D341Med (cell line): Measurements from ENCODE around the gene HECW1.
"Not testable (repeated sequence)": the region's sequence is repeated elsewhere in the genome, so short reads cannot be mapped to it uniquely, and the experiment has no call there.

Source experiments
- DNase-seq: peaks from one replicate; pipeline ENCODE4 v3.0.0; 2012; ENCODE audit warnings: low spot score

The HECW1 gene

DNA sequence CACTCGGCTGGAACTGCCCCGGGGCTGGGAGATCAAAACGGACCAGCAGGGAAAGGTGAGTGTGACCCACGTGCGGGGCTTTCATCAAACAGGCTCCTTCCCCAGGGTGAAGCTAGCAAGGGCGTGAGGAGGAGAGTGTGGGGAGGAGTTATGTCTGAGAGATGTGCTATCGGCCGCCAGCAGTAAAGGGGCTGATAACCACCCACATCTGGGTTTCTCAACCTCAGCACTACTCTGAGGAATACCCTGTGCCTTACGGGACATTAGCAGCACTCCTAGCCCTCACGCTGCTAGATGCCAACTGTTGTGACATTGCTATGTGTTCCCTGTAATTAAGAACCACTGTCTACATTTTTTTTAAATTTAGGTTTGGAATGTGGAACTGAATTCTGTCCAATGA lies 356.6 kb downstream of the HECW1 start:
- DNase-seq, result no peak

DNA sequence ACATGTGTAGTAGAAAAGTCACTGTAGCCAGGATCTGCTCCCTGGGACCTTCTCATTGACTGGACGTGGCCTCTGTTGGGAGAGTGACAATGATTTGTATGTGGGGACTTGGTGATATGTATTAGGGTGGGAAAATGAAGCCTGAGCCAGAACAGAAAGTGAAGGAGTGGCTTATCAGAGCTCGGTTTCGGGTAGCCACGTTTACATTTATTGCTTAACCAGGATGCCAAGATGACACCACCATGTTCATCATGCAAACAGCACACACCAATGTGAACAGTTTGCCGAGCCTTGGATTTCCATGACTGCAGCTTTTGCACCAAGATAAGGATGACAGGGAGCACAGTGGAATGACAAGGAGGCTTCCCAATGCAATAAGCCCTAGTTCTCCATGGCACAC lies 357.7 kb downstream of the HECW1 start:
- no peak for DNase-seq

DNA sequence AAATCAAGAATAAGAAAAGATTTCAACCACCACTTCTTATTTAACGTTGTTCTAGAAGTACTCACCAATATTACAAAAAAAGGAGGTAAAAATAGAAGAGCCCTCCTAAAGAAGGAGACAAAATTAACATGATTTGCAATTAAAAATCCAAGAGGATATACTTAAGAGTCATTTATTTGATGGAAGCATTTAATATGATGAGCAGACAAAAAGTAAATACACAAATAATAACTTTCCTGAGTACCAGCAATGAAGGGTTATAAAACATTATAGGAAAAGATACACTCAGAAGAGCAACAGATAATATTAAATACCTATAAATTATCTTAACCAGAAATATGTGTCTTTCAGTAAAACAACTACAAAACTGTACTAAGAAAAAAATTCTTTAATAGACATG lies 363.5 kb downstream of the HECW1 start:
- no peak for DNase-seq

DNA sequence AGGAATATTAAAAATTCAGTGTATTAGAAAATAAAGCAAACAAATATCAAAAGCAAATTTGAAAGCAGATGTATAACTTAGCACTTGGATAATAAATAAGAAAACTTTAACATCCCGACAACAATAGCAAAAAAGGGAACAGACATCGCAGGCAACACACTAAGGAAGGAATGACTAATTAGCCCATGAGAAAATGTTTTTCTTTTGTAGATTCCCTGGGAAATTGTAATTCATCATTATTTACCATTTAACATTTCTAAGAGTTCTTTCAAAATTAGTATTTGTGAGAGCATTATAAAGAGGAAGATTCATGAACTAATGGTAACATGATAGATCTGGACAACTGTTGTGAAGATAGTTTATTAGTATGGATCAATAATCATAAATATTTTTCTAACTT lies 364.4 kb downstream of the HECW1 start:
- no peak for DNase-seq

DNA sequence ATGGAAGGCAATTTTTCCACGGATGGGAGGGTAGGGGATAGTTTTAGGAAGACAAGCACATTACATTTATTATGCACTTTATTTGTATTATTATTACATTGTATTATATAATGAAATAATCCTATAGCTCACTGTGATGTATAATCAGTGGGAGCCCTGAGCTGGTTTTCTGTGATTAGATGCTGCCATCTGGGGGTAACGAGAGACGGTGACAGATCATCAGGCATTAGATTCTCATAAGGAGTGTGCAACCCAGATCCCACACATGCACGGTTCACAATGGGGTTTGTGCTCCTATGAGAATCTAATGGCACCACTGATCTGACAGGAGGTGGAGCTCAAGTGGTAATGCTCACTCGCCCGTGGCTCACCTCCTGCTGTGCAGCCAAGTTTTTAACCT lies 366.6 kb downstream of the HECW1 start:
- no peak for DNase-seq

DNA sequence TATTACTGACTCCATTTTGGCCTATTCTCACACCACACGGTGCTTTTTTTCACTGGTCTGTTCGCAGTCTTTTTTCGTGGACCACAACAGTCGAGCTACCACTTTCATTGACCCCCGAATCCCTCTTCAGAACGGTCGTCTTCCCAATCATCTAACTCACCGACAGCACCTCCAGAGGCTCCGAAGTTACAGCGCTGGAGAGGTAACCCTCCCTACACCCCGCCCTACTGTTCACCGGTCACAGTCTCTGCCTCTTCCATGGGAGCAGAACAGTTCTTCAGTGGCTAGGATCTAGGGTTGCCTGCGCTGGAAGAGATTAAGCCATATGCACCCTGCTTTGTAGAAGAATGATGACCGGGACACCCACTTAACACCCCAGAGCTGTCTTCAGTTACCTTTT lies 367.1 kb downstream of the HECW1 start:
- no peak for DNase-seq

DNA sequence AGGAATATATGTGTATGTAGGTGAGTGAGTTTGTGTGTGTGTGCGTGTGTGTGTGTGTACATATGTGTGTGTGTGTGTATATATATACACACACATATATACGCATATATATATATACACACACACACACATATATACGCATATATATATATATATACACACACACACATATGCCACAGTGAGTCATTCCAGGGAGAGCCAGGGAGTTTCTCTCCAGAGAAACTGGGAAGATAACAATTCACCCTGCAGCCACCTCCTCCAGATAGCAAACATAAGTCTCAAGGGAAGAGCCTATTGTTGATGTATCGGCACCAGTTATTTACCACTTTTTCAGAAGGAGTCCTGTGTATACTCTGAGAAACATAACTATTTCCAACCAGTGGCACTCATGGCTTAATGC lies 368.1 kb downstream of the HECW1 start:
- no peak for DNase-seq

DNA sequence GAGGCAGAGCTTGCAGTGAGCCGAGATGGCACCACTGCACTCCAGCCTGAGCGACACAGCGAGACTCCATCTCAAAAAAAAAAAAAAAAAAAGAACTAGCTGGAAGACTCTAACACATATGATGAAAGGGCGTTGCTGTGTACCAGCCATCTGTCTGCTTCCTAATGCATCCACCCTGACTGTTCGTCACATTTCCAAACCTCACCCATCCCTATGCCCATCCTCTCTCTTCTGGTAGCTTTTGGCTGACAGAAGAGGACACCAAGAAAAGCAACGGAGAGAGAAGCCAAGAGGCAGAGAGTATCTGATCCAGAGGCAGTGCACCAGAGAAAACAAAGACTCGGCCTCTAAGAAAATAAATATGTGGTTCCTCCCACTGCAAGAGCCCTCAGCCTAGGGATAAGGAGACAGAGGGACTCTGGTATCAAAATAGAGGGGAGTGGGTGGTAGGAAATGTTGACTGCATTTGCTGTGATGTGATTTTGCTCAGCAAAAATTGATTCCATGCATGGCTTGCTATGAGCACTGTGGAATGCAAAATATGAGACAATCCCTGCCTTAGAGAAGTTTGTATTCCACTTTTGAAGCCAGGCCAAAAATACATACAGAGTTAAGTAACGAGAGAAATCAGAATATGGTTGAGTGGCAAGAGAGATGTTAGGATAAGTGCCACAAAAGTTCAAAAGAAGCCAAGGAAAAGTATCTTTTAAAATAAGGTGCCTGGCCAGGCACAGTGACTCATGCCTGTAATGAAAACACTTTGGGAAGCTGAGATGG lies 369.6 kb downstream of the HECW1 start:
- no peak for DNase-seq

DNA sequence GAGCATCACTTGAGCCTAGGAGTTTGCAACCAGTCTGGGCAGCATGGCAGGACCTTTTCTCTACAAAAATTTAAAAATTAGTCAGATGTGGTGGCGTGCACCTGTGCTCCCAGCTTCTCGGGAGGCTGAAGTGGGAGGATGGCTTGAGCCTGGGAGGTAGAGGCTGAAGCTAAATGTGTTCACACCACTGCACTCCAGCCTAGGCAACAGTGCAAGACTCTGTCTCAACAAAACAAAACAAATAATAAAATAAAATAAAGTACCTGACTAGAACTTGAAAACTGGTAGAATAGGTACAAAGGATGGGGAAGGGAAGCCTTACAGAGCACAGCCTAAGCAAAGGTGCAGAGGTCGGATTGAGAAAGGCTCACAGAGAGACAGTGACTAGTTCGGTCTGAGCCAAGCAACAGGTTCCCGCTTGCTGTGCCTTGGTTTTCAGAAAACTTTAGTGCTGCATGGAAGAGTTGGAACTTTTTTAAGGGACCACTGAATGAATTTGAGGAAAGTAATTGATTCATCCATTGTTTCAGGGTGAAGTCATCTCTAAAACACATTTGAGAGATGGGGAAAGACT lies 370.3 kb downstream of the HECW1 start:
- no peak for DNase-seq

DNA sequence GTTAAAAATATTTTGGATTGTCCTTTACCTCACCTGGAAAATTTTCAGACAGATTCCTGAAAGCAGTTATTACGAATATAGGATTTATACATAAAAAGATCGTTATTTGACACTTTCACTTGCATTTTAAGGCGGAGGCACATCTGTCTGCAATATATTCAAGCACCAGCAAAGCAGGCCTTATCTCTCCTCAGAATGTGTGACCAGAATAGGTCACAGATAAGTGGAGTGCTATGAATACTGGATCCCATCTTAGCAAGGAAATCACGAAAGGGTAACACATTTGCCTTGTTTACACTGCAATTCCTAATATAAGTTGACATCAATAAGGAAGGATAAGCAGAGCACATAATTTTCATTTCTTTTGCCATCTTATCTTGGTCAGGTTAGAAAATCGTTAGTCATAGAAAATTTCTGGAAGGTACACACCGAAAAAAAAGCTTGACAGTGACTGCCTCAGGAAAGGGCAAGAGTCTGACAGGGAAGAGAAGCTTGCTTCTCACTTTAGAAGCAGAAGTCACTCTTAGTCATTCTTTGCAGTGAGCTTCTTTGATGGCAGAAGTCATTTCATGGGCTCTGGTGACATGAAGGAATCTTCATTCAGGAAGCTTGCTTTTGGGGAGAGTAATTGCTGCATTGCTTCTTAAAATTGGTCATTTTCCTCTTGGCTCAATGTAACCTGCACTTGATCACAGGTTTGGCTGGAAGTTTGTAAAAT lies 372.4 kb downstream of the HECW1 start:
- no peak for DNase-seq

DNA sequence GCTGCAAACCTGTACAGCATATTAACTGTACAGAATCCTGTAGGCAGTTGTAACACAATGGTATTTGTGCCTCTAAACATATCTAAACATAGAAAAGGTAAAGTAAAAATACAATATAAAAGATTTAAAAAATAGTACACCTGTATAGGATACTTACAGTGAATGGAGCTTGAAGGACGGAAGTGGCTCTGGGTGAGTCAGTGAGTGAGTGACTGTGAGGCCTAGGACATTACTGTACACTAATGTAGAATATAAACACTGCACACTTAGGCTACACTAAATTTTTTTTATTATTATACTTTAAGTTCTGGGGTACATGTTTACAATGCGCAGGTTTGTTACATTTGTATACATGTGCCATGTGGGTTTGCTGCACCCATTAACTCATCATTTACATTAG lies 373.1 kb downstream of the HECW1 start:
- DNase-seq, result no peak

DNA sequence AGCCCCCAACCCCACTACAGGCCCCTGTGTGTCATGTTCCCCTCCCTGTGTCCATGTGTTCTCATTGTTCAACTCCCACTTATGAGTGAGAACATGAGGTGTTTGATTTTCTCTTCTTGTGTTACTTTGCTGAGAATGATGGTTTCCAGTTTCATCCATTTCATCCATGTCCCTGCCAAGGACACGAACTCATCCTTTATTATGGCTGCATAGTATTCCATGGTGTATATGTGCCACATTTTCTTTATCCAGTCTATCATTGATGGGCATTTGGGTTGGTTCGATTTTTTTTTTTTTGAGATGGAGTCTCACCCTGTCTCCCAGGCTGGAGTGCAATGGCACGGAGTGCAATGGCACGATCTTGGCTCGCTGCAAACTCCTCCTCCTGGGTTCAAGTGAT lies 373.6 kb downstream of the HECW1 start:
- DNase-seq, result not testable (repeated sequence)

DNA sequence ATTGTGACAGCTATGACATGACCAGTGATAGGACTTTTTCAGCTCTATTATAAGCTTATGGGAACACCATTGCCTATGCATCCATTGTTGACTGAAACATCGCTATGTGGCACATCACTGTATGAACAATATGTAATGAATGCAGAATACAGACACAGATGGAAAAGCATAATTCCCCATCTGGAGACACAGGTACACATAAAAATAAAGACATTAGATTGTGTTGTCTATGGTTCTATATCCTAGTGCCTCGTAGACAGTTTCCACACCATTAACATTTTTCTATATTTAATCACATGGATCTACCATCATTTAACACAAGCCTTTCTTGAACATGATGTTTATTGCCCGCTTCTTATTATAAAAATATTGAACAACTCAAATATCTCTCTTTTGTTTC lies 374.2 kb downstream of the HECW1 start:
- no peak for DNase-seq

DNA sequence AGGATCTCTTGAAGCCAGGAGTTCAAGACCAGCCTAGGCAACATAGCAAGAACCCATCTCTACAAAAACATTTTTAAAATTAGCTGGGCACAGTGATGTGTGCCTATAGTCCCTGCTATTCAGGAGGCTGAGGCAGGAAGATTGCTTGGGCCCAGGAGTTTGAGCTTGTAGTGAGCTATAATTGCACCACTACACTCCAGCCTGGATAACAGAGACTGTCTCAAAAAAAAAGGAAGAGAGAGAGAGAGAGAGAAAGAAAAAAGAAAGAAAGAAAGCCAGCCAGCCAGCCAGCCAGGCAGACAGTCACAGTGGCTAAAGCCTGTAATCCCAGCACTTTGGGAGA lies 375.3 kb downstream of the HECW1 start:
- DNase-seq, result no peak

DNA sequence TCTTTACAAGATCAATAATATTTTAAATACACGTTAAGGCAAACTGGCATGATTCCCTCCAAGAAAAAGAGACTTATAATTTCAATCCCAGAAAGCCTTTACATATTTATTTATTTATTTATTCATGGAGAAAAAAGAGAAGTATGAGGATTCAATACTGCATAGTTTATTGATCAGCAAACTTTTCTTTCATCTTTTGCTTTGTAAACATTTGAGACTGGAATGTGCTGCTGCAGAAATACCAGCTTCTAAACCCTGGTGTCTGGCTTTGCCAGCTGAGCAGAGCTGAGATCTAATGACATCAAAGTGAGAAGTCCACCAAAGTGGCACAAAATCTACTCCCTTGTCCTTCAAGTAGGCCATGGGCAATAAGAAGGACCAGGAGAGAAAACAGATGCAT lies 376.8 kb downstream of the HECW1 start:
- no peak for DNase-seq

DNA sequence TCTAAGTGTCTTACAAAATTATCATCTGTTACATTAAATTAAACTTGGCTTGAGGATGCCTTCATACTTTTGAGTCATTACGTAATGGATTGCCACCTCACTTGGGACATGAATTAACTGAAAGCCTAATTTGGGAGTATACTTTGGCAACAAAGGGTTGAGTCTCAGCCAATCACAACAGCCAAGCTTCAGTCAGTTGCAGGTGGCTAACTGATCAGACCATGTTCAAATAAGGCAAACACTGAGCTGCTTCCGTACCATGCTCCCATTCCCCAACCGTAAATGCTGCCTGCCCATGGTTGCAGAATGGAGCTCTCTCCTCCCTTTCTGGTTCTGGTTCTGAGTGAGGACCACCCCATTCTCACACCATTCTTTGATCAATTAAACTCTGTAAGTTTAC lies 377.6 kb downstream of the HECW1 start:
- no peak for DNase-seq

DNA sequence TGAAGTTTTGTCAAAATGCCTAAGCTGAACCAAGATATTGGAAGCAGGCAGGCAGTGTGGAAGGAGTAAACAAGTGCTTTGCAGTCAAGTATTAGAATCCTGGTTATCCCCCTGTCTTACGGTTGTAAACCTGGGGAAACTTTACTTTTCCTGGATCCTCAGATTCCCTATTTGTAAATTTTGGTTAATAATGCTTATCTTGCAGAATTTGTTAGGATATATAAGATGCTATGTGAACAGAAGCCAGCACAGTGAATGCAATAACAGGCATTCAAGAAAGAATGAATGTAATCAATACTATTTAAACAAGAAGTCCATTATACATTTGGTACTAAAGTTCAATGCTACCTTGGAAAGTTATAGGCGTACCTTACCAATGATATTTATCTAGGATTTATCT lies 378.7 kb downstream of the HECW1 start:
- no peak for DNase-seq

DNA sequence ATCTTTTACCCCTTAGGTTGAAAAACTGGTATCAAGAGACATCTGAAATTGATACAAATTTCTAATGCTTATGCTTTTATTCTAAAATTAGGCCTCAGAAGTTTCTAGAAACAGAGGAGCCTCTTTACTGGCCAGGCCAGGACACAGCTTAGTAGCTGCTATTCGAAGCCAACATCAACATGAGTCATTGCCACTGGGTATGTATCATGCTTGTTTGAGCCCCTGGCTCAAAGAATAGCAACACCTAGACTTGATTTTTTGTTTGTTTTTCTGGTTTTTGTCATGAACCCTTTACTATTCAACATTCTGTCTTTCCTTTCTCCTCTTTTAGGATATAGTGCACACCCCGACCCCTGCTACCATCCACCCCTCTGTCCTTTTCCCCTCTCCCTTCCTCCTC lies 379.5 kb downstream of the HECW1 start:
- DNase-seq, result no peak

DNA sequence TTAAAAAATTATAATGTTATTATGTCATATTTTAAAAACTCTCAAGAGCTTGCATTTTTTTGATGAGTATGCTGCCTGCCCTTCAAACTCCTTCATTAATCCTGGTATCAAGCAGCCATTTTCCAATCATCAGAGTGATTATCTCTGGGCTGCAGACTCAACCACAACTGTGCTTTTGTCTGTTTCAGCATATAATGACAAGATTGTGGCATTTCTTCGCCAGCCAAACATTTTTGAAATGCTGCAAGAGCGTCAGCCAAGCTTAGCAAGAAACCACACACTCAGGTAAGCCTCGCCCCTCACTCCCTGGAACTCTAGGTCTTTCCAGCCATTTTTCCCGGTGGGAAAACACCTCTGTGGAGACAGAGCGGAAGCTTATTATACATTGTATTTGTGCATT lies 380.4 kb downstream of the HECW1 start:
- no peak for DNase-seq

DNA sequence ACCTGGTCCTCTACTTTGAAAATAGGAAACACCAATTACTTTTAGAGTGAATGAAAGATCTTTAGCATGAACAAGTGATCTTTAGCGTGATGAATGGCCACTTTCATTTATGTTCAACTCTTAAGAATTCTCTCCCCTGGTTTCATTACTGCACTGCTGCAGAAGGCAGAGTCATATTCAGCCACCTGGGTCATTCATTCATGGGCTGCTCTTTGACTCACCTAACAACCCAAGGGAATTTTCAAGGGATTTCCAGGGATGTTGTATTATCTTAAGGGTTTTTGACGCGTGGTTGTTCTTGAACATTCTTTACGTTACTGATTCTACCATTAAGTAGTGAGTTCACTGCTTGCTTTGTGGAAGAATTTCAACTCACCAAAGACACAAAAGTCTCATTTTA lies 383.1 kb downstream of the HECW1 start:
- no peak for DNase-seq

DNA sequence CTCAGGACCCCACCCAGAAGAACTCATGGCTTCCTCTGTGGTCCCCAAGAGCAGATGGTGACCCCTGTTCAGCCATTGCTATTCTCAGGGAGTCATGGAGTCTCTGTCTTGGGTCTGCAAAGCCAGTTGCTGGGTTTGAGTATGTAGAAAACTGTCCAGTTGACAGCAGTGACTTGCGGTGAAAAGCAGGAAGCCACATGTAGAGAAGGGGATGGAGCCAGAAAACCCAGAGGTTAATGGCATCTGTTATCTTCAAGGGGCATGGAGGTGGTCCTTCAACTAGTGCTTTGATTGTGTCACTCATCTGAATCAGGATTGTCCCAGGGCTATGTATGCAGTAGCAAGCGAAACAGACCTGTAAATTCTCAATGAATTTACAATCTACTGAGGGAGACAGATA lies 384.1 kb downstream of the HECW1 start:
- DNase-seq, result no peak

DNA sequence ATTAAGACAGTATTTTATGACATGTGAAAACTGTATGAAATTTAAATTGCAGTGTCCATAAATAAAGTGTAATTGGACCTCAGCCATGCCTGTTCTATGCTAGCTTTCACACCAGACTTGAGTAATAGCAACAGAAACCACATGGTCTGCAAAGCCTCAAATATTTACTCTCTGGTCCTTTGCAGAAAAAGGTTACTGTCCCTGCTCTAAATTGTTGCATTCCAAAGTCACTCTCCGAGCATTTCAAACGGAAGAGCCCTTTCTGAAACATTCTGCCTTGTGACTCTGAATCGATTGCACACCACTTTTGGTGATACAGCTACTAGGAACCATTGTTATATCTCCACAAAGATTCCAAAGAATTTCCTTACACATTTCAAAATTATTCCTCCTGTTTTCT lies 389.4 kb downstream of the HECW1 start:
- DNase-seq, result no peak

DNA sequence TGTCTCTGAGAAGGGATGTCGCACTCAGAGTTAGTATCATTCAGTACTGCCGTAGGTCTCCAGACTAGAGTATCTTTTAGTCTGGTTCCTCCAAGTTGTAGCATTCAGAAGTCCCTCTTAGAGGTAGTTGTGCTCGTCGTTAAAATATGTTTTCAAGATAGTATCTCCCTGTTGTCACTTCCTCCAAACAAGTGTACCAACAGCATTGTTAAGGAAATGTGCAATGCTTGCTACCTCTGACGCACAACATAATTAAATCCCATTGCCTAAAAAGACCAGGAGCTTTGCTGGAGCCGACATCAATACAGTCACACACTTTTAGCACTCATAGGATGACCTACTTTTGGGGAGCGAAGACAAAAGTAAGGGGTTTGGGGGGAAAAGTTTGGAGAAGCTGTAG lies 390.5 kb downstream of the HECW1 start:
- no peak for DNase-seq

DNA sequence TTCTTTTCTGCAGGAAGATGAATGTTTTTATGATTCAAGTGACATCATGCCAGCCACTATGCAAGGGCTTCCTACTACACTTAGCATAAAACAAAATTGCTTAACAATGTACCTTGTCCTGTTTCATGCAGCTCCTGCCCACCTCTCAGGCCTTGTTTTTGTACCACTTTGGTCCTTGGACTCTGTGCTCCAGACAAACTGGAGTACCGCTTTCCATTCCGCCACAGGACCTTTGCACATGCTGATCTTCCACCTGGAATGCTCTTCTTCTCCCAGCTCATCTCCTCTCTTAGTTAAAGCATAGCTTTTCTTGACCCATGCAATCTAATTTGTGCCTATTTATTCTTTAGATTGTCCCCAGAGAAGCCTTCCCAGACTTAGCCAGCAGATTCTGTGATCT lies 393.0 kb downstream of the HECW1 start:
- DNase-seq, result no peak
